GM23248 (cell line): Measurements from ENCODE around the gene SMIM45.

ENCODE experiments used
- EZH2 ChIP-seq: fragments of 200-600 bp; sonication (generic); IDR thresholded peaks from 2 replicates; pipeline ENCODE4 v1.6.1; 2018; ENCODE audit warnings: antibody characterized with exemption, mild to moderate bottlenecking; ENCODE audit not compliant: insufficient read depth, poor library complexity, severe bottlenecking
- EZH2phosphoT487 ChIP-seq: fragments of 200-600 bp; sonication (generic); IDR thresholded peaks from 2 replicates; pipeline ENCODE4 v1.6.1; 2018; ENCODE audit warnings: antibody characterized with exemption, moderate library complexity, mild to moderate bottlenecking, low read depth; ENCODE audit not compliant: insufficient read depth

- TF ChIP-seq EZH2 (no peak), EZH2phosphoT487 (no peak)
Observed at GRCh38 chr22:41931701-41932269, 20.2 kb upstream of the SMIM45 start.
